A673 (cell line): ENCODE data around the gene KLRC4. TPM values are rescaled to one million over a fixed set of nuclear protein-coding genes. Genes with fewer than 3 reads are reported as not detected.
"Not testable (repeated sequence)": the region's sequence is repeated elsewhere in the genome, so short reads cannot be mapped to it uniquely, and the experiment has no call there.

ENCODE experiments used
- BruUV-seq: library from RNA; stranded (reverse); fragments of 400-500 nt; replicated peaks from 2 replicates; lab custom pipeline; 2021; lab: Mats Ljungman, UMichigan
- CTCF ChIA-PET: fragments of 300-600 bp; sonication (Branson Sonifier 250); formaldehyde crosslinking; loops from one replicate; lab custom pipeline; 2022; ENCODE audit warnings: antibody characterized with exemption; lab: Charles Lee
- POLR2A ChIA-PET: fragments of 300-600 bp; sonication (Branson Sonifier 250); formaldehyde crosslinking; loops from one replicate; lab custom pipeline; 2022; ENCODE audit warnings: antibody characterized with exemption; ENCODE audit not compliant: low non-redundant PET; lab: Charles Lee
- DNase-seq: peaks from one replicate; pipeline ENCODE4 v3.0.0-alpha.2; 2015; ENCODE audit warnings: low spot score
- H3K27ac ChIP-seq: fragments of 200-600 bp; sonication (generic); 2 replicates; pipeline ENCODE4 v1.5.1; 2016; ENCODE audit warnings: mixed run types, low read depth, mild to moderate bottlenecking, mixed read lengths, antibody characterized with exemption, low read length; ENCODE audit not compliant: poor library complexity, severe bottlenecking
- H3K27me3 ChIP-seq: fragments of 200-600 bp; sonication (generic); replicated peaks from 2 replicates; pipeline ENCODE4 v1.6.1; 2017; ENCODE audit warnings: mixed run types, low read depth, mild to moderate bottlenecking, mixed read lengths, antibody characterized with exemption, low read length; ENCODE audit not compliant: insufficient read depth, poor library complexity
- H3K36me3 ChIP-seq: fragments of 200-600 bp; sonication (generic); 2 replicates; pipeline ENCODE4 v1.6.1; 2016; ENCODE audit warnings: mixed run types, mild to moderate bottlenecking, mixed read lengths, antibody characterized with exemption, low read length; ENCODE audit not compliant: insufficient read depth, poor library complexity, severe bottlenecking
- H3K4me1 ChIP-seq: fragments of 200-600 bp; sonication (generic); 2 replicates; pipeline ENCODE4 v1.6.1; 2017; ENCODE audit warnings: mixed run types, mild to moderate bottlenecking, mixed read lengths, antibody characterized with exemption, low read length; ENCODE audit not compliant: insufficient read depth, poor library complexity, severe bottlenecking
- H3K4me3 ChIP-seq: fragments of 200-600 bp; sonication (generic); 2 replicates; pipeline ENCODE4 v1.5.1; 2016; ENCODE audit warnings: low read depth, mixed run types, mild to moderate bottlenecking, mixed read lengths, low read length; ENCODE audit not compliant: poor library complexity, severe bottlenecking
- H3K9me3 ChIP-seq: fragments of 200-600 bp; sonication (generic); 2 replicates; pipeline ENCODE4 v1.6.1; 2016; ENCODE audit warnings: mixed run types, low read depth, mild to moderate bottlenecking, mixed read lengths, antibody characterized with exemption, low read length; ENCODE audit not compliant: poor library complexity, severe bottlenecking
- CTCF ChIP-seq: fragments of 300-800, 200-600 bp; sonication (generic); conservative IDR thresholded peaks from 2 replicates; pipeline ENCODE4 v1.5.1; 2017; ENCODE audit warnings: low read depth, mild to moderate bottlenecking, antibody characterized with exemption, low read length, moderate library complexity, mixed read lengths
- EZH2 ChIP-seq: fragments of 200-600 bp; sonication (generic); IDR thresholded peaks from 2 replicates; pipeline ENCODE4 v1.6.1; 2017; ENCODE audit warnings: borderline replicate concordance, low read depth, mild to moderate bottlenecking, mixed read lengths, antibody characterized with exemption, low read length; ENCODE audit not compliant: poor library complexity, severe bottlenecking
- intact Hi-C: fragments of 100-400 bp; cut with micrococcal nuclease; formaldehyde crosslinking; loops from one replicate; pipeline ENCODE4 v1.10.0; 2022; ENCODE audit not compliant: unreplicated experiment
- total RNA-seq: library from RNA; stranded (reverse); gene quantifications from 2 replicates; pipeline ENCODE4 v1.2.3, GENCODE V29; 2021

Gene KLRC4
- total RNA-seq, 1 experiment from 2014 or later: not detected

GRCh38 chr12:10395390-10395998, 14.1 kb downstream of the KLRC4 start:
- TF ChIP-seq EZH2: no peak
- no peak for TF ChIP-seq CTCF
- no peak for DNase-seq
- Histone ChIP-seq H3K27me3 (no peaks in the 10 kb centered on the region), H3K27ac (no peak overlapping the region), H3K9me3 (no peaks in the 10 kb centered on the region), H3K4me1 (peaks cover 12% of the 10 kb centered on the region), H3K4me3 (no peak overlapping the region), H3K36me3 (no peaks in the 10 kb centered on the region)
- intact Hi-C loops: no loop called here
- POLR2A ChIA-PET: no interaction called here
- CTCF ChIA-PET: no interaction called here
- BruUV-seq: no TSS peak

- H3K27me3 ChIP-seq, CTCF ChIA-PET, H3K4me3 ChIP-seq, H3K36me3 ChIP-seq, BruUV-seq, POLR2A ChIA-PET, DNase-seq, H3K9me3 ChIP-seq, H3K27ac ChIP-seq, intact Hi-C loops: not testable (repeated sequence)
- H3K4me1 ChIP-seq: peaks cover 12% of the 10 kb centered on the region
Measured at GRCh38 chr12:10394531-10395152, 14.9 kb downstream of the KLRC4 start.

GRCh38 chr12:10393291-10393690, 16.3 kb downstream of the KLRC4 start:
- Histone ChIP-seq H3K27me3 (no peaks in the 10 kb centered on the region), H3K36me3 (no peaks in the 10 kb centered on the region), H3K27ac (no peak overlapping the region), H3K4me1 (peaks cover 12% of the 10 kb centered on the region), H3K4me3 (no peak overlapping the region), H3K9me3 (no peaks in the 10 kb centered on the region)
- intact Hi-C loops: no loop called here
- no peak for TF ChIP-seq EZH2
- no peak for TF ChIP-seq CTCF
- ChIA-PET CTCF (no interaction called here), POLR2A (no interaction called here)
- peak; percentile 15 for DNase-seq
- BruUV-seq: no TSS peak
